Astrocyte (in vitro differentiated cells and primary cell): ENCODE measurements around the gene ZNF239. TPM values are rescaled to one million over a fixed set of nuclear protein-coding genes. Genes with fewer than 3 reads are reported as not detected.

Experiments
- DNase-seq: peaks from one replicate; pipeline ENCODE4 v3.0.0-alpha.2; 2010; ENCODE audit warnings: low read depth
- FAIRE-seq: peaks from 2 replicates; lab custom pipeline; 2011; peaks lifted over from hg19 to GRCh38; lab: Jason Lieb, UNC
- H2AFZ ChIP-seq: 2 replicates; pipeline ENCODE4 v1.6.0; 2012; ENCODE audit warnings: low read depth, low read length, inconsistent platforms
- H3K27ac ChIP-seq: 2 replicates; pipeline ENCODE4 v1.5.1; 2011; ENCODE audit warnings: low read depth, low read length, inconsistent platforms
- H3K27me3 ChIP-seq: 2 replicates; pipeline ENCODE4 v1.6.0; 2011; ENCODE audit warnings: low read length, inconsistent platforms; ENCODE audit not compliant: insufficient read depth
- H3K36me3 ChIP-seq: 2 replicates; pipeline ENCODE4 v1.5.1; 2011; ENCODE audit warnings: low read length, inconsistent platforms; ENCODE audit not compliant: insufficient read depth
- H3K4me1 ChIP-seq: 2 replicates; pipeline ENCODE4 v1.5.1; 2011; ENCODE audit warnings: low read length, inconsistent platforms; ENCODE audit not compliant: insufficient read depth
- H3K4me2 ChIP-seq: 2 replicates; pipeline ENCODE4 v1.6.0; 2012; ENCODE audit warnings: low read length, inconsistent platforms
- H3K4me3 ChIP-seq: 2 replicates; pipeline ENCODE4 v1.5.1; 2011; ENCODE audit warnings: low read depth, mild to moderate bottlenecking, low read length, inconsistent platforms; ENCODE audit not compliant: insufficient read depth
- H3K79me2 ChIP-seq: 2 replicates; pipeline ENCODE4 v1.6.0; 2012; ENCODE audit warnings: mild to moderate bottlenecking, low read length, inconsistent platforms; ENCODE audit not compliant: insufficient read depth
- H3K9ac ChIP-seq: 2 replicates; pipeline ENCODE4 v1.6.0; 2012; ENCODE audit warnings: mild to moderate bottlenecking, low read length, inconsistent platforms
- H3K9me3 ChIP-seq: 2 replicates; pipeline ENCODE4 v1.5.1; 2012; ENCODE audit warnings: low read depth, mild to moderate bottlenecking, low read length, inconsistent platforms; ENCODE audit not compliant: insufficient read depth
- H4K20me1 ChIP-seq: 2 replicates; pipeline ENCODE4 v1.6.0; 2012; ENCODE audit warnings: low read length, inconsistent platforms; ENCODE audit not compliant: insufficient read depth
- H3K27ac Mint-ChIP-seq: one replicate; pipeline ENCODE4 v1.8.0; 2021; ENCODE audit warnings: mild to moderate bottlenecking, mixed read lengths; ENCODE audit not compliant: unreplicated experiment
- H3K27me3 Mint-ChIP-seq: one replicate; pipeline ENCODE4 v1.8.0; 2021; ENCODE audit warnings: low read depth, mixed read lengths; ENCODE audit not compliant: unreplicated experiment
- H3K36me3 Mint-ChIP-seq: one replicate; pipeline ENCODE4 v1.8.0; 2021; ENCODE audit warnings: low read depth, mixed read lengths; ENCODE audit not compliant: unreplicated experiment
- H3K4me1 Mint-ChIP-seq: one replicate; pipeline ENCODE4 v1.8.0; 2021; ENCODE audit warnings: low read depth, mixed read lengths; ENCODE audit not compliant: unreplicated experiment
- H3K4me3 Mint-ChIP-seq: one replicate; pipeline ENCODE4 v1.8.0; 2021; ENCODE audit warnings: mild to moderate bottlenecking, moderate library complexity, mixed read lengths; ENCODE audit not compliant: unreplicated experiment
- H3K9me3 Mint-ChIP-seq: one replicate; pipeline ENCODE4 v1.8.0; 2021; ENCODE audit warnings: mild to moderate bottlenecking, mixed read lengths; ENCODE audit not compliant: unreplicated experiment
- CTCF ChIP-seq: IDR thresholded peaks from 2 replicates; pipeline ENCODE4 v1.5.1; 2011; ENCODE audit warnings: low read depth, mild to moderate bottlenecking, inconsistent platforms, low read length, moderate library complexity; ENCODE audit not compliant: insufficient read depth
- EZH2 ChIP-seq: IDR thresholded peaks from 2 replicates; pipeline ENCODE4 v1.6.1; 2012; ENCODE audit warnings: mild to moderate bottlenecking, low read length, inconsistent platforms; ENCODE audit not compliant: insufficient read depth
- total RNA-seq: library from RNA; stranded (reverse); gene quantifications from 2 replicates; pipeline ENCODE4 v1.2.1, GENCODE V29; 2021

Gene ZNF239
- total RNA-seq, 1 donor from 2014 or later: 5.7 TPM

- Histone ChIP-seq H3K9me3 (peaks cover 4% of the 10 kb centered on the region), H3K27me3 (no peaks in the 10 kb centered on the region), H3K36me3 (no peaks in the 10 kb centered on the region), H3K79me2 (no peaks in the 10 kb centered on the region), H3K4me1 (no peaks in the 10 kb centered on the region), H3K4me3 (no peak overlapping the region), H4K20me1 (no peaks in the 10 kb centered on the region), H3K4me2 (no peak overlapping the region), H3K9ac (no peak overlapping the region), H2AFZ (no peak overlapping the region), H3K27ac (no peak overlapping the region)
- FAIRE-seq (no peak), DNase-seq (no peak)
- Mint-ChIP-seq H3K4me3 (no peak overlapping the region), H3K4me1 (no peaks in the 10 kb centered on the region), H3K9me3 (peaks cover 23% of the 10 kb centered on the region), H3K36me3 (peaks cover 16% of the 10 kb centered on the region), H3K27me3 (no peaks in the 10 kb centered on the region), H3K27ac (no peak overlapping the region)
- TF ChIP-seq EZH2 (no peak), CTCF (no peak)
These were observed 47.6 kb upstream of the ZNF239 start for GRCh38 chr10:43622038-43622437.

- no peak overlapping the region for H3K4me2 ChIP-seq
- TF ChIP-seq EZH2 (no peak), CTCF (no peak)
- H3K4me1 ChIP-seq: no peaks in the 10 kb centered on the region
- H3K9me3 ChIP-seq: peaks cover 21% of the 10 kb centered on the region
- no peaks in the 10 kb centered on the region for H3K27me3 ChIP-seq
- no peak overlapping the region for H3K27ac ChIP-seq
- Mint-ChIP-seq H3K27ac (no peak overlapping the region), H3K4me1 (no peaks in the 10 kb centered on the region), H3K27me3 (no peaks in the 10 kb centered on the region), H3K9me3 (peaks cover 41% of the 10 kb centered on the region), H3K36me3 (peaks cover 39% of the 10 kb centered on the region), H3K4me3 (no peak overlapping the region)
- H2AFZ ChIP-seq: no peak overlapping the region
- no peaks in the 10 kb centered on the region for H3K79me2 ChIP-seq
- no peak overlapping the region for H3K4me3 ChIP-seq
- H3K9ac ChIP-seq: no peak overlapping the region
- no peaks in the 10 kb centered on the region for H4K20me1 ChIP-seq
- H3K36me3 ChIP-seq: peaks cover 4% of the 10 kb centered on the region
- no peak for DNase-seq
- FAIRE-seq: no peak
These were observed 45.0 kb upstream of the ZNF239 start for GRCh38 chr10:43619368-43619767.

- Histone ChIP-seq H3K27me3 (no peaks in the 10 kb centered on the region), H3K27ac (no peak overlapping the region), H3K79me2 (no peaks in the 10 kb centered on the region), H3K4me1 (peaks cover 6% of the 10 kb centered on the region), H3K9me3 (peaks cover 24% of the 10 kb centered on the region), H3K9ac (no peak overlapping the region), H3K4me3 (no peak overlapping the region), H2AFZ (no peak overlapping the region), H3K4me2 (no peak overlapping the region), H4K20me1 (no peaks in the 10 kb centered on the region), H3K36me3 (peaks cover 4% of the 10 kb centered on the region)
- TF ChIP-seq EZH2 (no peak), CTCF (no peak)
- H3K27me3 Mint-ChIP-seq: no peaks in the 10 kb centered on the region
- no peak overlapping the region for H3K27ac Mint-ChIP-seq
- no peak for DNase-seq
- no peak for FAIRE-seq
- H3K4me3 Mint-ChIP-seq: no peak overlapping the region
- peaks cover 41% of the 10 kb centered on the region for H3K9me3 Mint-ChIP-seq
- H3K36me3 Mint-ChIP-seq: peaks cover 43% of the 10 kb centered on the region
- peaks cover 7% of the 10 kb centered on the region for H3K4me1 Mint-ChIP-seq
These were observed 42.4 kb upstream of the ZNF239 start for GRCh38 chr10:43616697-43617370.
